ENCODE results near the gene TIMM8B. TPM values are rescaled to one million over a fixed set of nuclear protein-coding genes. Genes with fewer than 3 reads are reported as not detected.

The TIMM8B gene
- total RNA-seq, 4 donors from 2014 or later = 26.2 to 58.9 (median 40.6) TPM

GRCh38 chr11:112073941-112074811 lies 12.4 kb downstream of the TIMM8B start, which contains the start of the genes NKAPD1 and PIH1D2:
Gene NKAPD1, plus strand, starts transcription at chr11:112074299. Its CDS starts 1,276 bp downstream, at chr11:112075575.
Gene PIH1D2, minus strand, starts transcription at chr11:112074017. Its CDS starts 843 bp downstream, at chr11:112073174.
- in situ Hi-C loops (cut with MboI; ENCODE audit: low pct_ligation_motif_present in 1 of 4, low pct_unique_long_range_greater_than_20kb in 1 of 4, low sequenced_read_pairs in 3 of 4) = loop anchor here in 1 of 4 donors (10.0 kb wide), 1 partner anchor 139 kb away; the partner anchor contains the start of gene DIXDC1
- WGBS, 2 donors (ENCODE audit: low coverage in 1 of 2) = 0% methylated on average over 3 to 39 of the region's 43 CpGs
- peak; percentile 79 for DNase-seq
- Histone ChIP-seq H3K27me3 (no peaks in the 10 kb centered on the region), H3K4me1 (peaks cover 8 to 22% (median 15%) of the 10 kb centered on the region in 4 donors), H3K9me3 (no peaks in the 10 kb centered on the region), H3K36me3 (peaks cover 0 to 12% (median 4%) of the 10 kb centered on the region in 4 donors), H3K27ac (peak within 1 kb of the TSS; percentile 86 to 90 (median 90)), H3K4me3 (peak within 1 kb of the TSS; percentile 55 to 83 (median 71))
- TF ChIP-seq EP300 (IDR thresholded peaks at IDR 0.05; ENCODE audit: low read depth) = no peak
- TF ChIP-seq POLR2A (IDR thresholded peaks at IDR 0.05) = peak; percentile 32
- peak in 2 of 5 experiments; percentile 25 to 31 for TF ChIP-seq CTCF (IDR thresholded peaks at IDR 0.05)
- peak; percentile 10 to 64 (median 58) for TF ChIP-seq POLR2AphosphoS5 (IDR thresholded peaks at IDR 0.05)
- intact Hi-C loops (cut with DNase I; ENCODE audit: low total_unique reads) = no loop called here

- Histone ChIP-seq H3K4me1 (no peaks in the 10 kb centered on the region), H3K27me3 (no peaks in the 10 kb centered on the region), H3K36me3 (peaks cover 0 to 43% (median 14%) of the 10 kb centered on the region in 4 donors), H3K27ac (no peak overlapping the region), H3K9me3 (no peaks in the 10 kb centered on the region), H3K4me3 (no peak overlapping the region)
- in situ Hi-C loops (cut with MboI; ENCODE audit: low pct_ligation_motif_present in 1 of 4, low pct_unique_long_range_greater_than_20kb in 1 of 4, low sequenced_read_pairs in 3 of 4) (no loop called here), intact Hi-C loops (cut with DNase I; ENCODE audit: low total_unique reads) (no loop called here)
- WGBS, 2 donors (ENCODE audit: low coverage in 1 of 2) = 66 to 67% methylated on average over 1 of the region's 1 CpG
- no peak for TF ChIP-seq POLR2AphosphoS5 (IDR thresholded peaks at IDR 0.05)
- no peak for TF ChIP-seq POLR2A (IDR thresholded peaks at IDR 0.05)
- no peak for DNase-seq
These were observed 23.6 kb downstream of the TIMM8B start for GRCh38 chr11:112062923-112063322.

GRCh38 chr11:112058103-112058502 lies 28.5 kb downstream of the TIMM8B start:
- Histone ChIP-seq H3K27me3 (no peaks in the 10 kb centered on the region), H3K9me3 (no peaks in the 10 kb centered on the region), H3K36me3 (peaks cover 0 to 47% (median 20%) of the 10 kb centered on the region in 4 donors), H3K4me3 (no peak overlapping the region), H3K4me1 (no peaks in the 10 kb centered on the region), H3K27ac (no peak overlapping the region)
- intact Hi-C loops (cut with DNase I; ENCODE audit: low total_unique reads) (no loop called here), in situ Hi-C loops (cut with MboI; ENCODE audit: low pct_ligation_motif_present in 1 of 4, low pct_unique_long_range_greater_than_20kb in 1 of 4, low sequenced_read_pairs in 3 of 4) (no loop called here)
- WGBS, 2 donors (ENCODE audit: low coverage in 1 of 2) = 30 to 50% methylated on average over 1 of the region's 1 CpG
- TF ChIP-seq CTCF (IDR thresholded peaks at IDR 0.05) (no peak), POLR2AphosphoS5 (IDR thresholded peaks at IDR 0.05) (no peak), POLR2A (IDR thresholded peaks at IDR 0.05) (no peak), EP300 (IDR thresholded peaks at IDR 0.05; ENCODE audit: low read depth) (no peak)
- DNase-seq = no peak

- H3K36me3 ChIP-seq = peaks cover 0 to 47% (median 20%) of the 10 kb centered on the region in 4 donors
These were observed 29.4 kb downstream of the TIMM8B start for GRCh38 chr11:112057170-112057569.

More at GRCh38 chr11:112057170-112057569, 29.4 kb downstream of the TIMM8B start:
- Histone ChIP-seq H3K4me1 (no peaks in the 10 kb centered on the region), H3K9me3 (no peaks in the 10 kb centered on the region), H3K27me3 (no peaks in the 10 kb centered on the region), H3K27ac (no peak overlapping the region), H3K4me3 (no peak overlapping the region)
- intact Hi-C loops (cut with DNase I; ENCODE audit: low total_unique reads) = no loop called here
- in situ Hi-C loops (cut with MboI; ENCODE audit: low pct_ligation_motif_present in 1 of 4, low pct_unique_long_range_greater_than_20kb in 1 of 4, low sequenced_read_pairs in 3 of 4) = no loop called here
- TF ChIP-seq CTCF (IDR thresholded peaks at IDR 0.05) = no peak
- TF ChIP-seq EP300 (IDR thresholded peaks at IDR 0.05; ENCODE audit: low read depth) = no peak
- no peak for TF ChIP-seq POLR2A (IDR thresholded peaks at IDR 0.05)
- TF ChIP-seq POLR2AphosphoS5 (IDR thresholded peaks at IDR 0.05) = no peak
- DNase-seq = no peak
- WGBS, 2 donors (ENCODE audit: low coverage in 1 of 2) = 78 to 85% methylated on average over 3 to 4 of the region's 4 CpGs
